A549 (cell line): ENCODE data around the gene MEGF8. TPM values are rescaled to one million over a fixed set of nuclear protein-coding genes. Genes with fewer than 3 reads are reported as not detected.

Experiments
- ATAC-seq, 2 experiments: fragments of 200-7000 bp in 1 of 2; fragments of >200 bp in 1 of 2; cut with Nextera tagmentation in 1 of 2; cut with Tn5 transposase in 1 of 2; 3 replicates each; pipeline versions ENCODE4 v1.8.0 to v1.9.1; 2018 to 2020; ENCODE audit warnings: mild to moderate bottlenecking in 1 of 2, moderate library complexity in 1 of 2
- CTCF ChIA-PET: fragments of 300-600 bp; sonication (Branson Sonifier 250); formaldehyde crosslinking; extraction: SDS; loops from one replicate; lab custom pipeline; 2021; ENCODE audit warnings: antibody characterized with exemption, inconsistent platforms; lab: Yijun Ruan, JAX
- POLR2A ChIA-PET: fragments of 350-600 bp; formaldehyde crosslinking; extraction: SDS; loops from one replicate; lab custom pipeline; 2021; ENCODE audit warnings: antibody characterized with exemption, inconsistent platforms; lab: Yijun Ruan, JAX
- DNase-seq, 2 experiments: peaks; one replicate each; pipeline versions ENCODE4 v3.0.0 to v3.0.0-alpha.2; 2011 to 2016; ENCODE audit warnings: low read depth in 1 of 2, low spot score in 1 of 2
- FAIRE-seq: peaks from 2 replicates; lab custom pipeline; 2011; peaks lifted over from hg19 to GRCh38; lab: Jason Lieb, UNC
- H3K27ac ChIP-seq, 2 experiments: fragments of >200 bp; sonication (Bioruptor Twin); formaldehyde crosslinking; 3 replicates each; pipeline ENCODE4 v1.5.1; 2016 to 2017
- H3K4me1 ChIP-seq: fragments of >200 bp; sonication (Bioruptor Twin); formaldehyde crosslinking; 3 replicates; pipeline ENCODE4 v1.6.1; 2016
- H3K4me2 ChIP-seq: fragments of >200 bp; sonication (Bioruptor Twin); formaldehyde crosslinking; 3 replicates; pipeline ENCODE4 v1.6.1; 2016
- H3K4me3 ChIP-seq: fragments of >200 bp; sonication (Bioruptor Twin); formaldehyde crosslinking; 3 replicates; pipeline ENCODE4 v1.5.1; 2016
- H3K9me3 ChIP-seq: fragments of >200 bp; sonication (Bioruptor Twin); formaldehyde crosslinking; 3 replicates; pipeline ENCODE4 v1.6.1; 2016
- CTCF ChIP-seq: fragments of >200 bp; sonication (Bioruptor Twin); formaldehyde crosslinking; IDR thresholded peaks from 3 replicates; pipeline ENCODE4 v1.5.1; 2016
- EP300 ChIP-seq, 2 experiments: fragments of >200 bp; sonication (Bioruptor Twin); formaldehyde crosslinking; IDR thresholded peaks; 2 replicates in 1 of 2; 3 replicates in 1 of 2; pipeline ENCODE4 v1.6.1; 2016 to 2017
- FOSB ChIP-seq: fragments of 250-450 bp; sonication (Bioruptor Pico); IDR thresholded peaks from 2 replicates; pipeline ENCODE4 v1.5.0; 2020; ENCODE audit warnings: mild to moderate bottlenecking, moderate library complexity
- FOSL2 ChIP-seq, 2 experiments: fragments of 450-650 bp in 1 of 2; fragments of >200 bp in 1 of 2; sonication (Bioruptor Twin) in 1 of 2; formaldehyde crosslinking; IDR thresholded peaks; 2 replicates each; pipeline versions ENCODE4 v1.5.0 to v1.6.1; 2016 to 2020; ENCODE audit warnings: mild to moderate bottlenecking in 1 of 2, moderate library complexity in 1 of 2
- GATA3 ChIP-seq: IDR thresholded peaks from 2 replicates; pipeline ENCODE4 v1.6.1; 2012; ENCODE audit warnings: borderline replicate concordance
- HEYL ChIP-seq: fragments of 250-450 bp; sonication (Bioruptor Pico); IDR thresholded peaks from 2 replicates; pipeline ENCODE4 v1.8.0; 2021; ENCODE audit warnings: mild to moderate bottlenecking, moderate library complexity
- HOXB5 ChIP-seq: fragments of 250-450 bp; sonication (Bioruptor Pico); IDR thresholded peaks from 2 replicates; pipeline ENCODE4 v1.5.0; 2020; ENCODE audit warnings: mild to moderate bottlenecking, moderate library complexity
- JUN ChIP-seq, 2 experiments: fragments of >200 bp; sonication (Bioruptor Twin); formaldehyde crosslinking; IDR thresholded peaks; 2 replicates in 1 of 2; 3 replicates in 1 of 2; pipeline ENCODE4 v1.6.1; 2016 to 2017
- MAZ ChIP-seq: fragments of 150-350 bp; IDR thresholded peaks from 2 replicates; pipeline ENCODE4 v1.6.1; 2014; ENCODE audit warnings: antibody characterized with exemption, low read depth, low read length, borderline replicate concordance
- NFE2L2 ChIP-seq: fragments of 150-350 bp; conservative IDR thresholded peaks from 2 replicates; pipeline ENCODE4 v1.6.1; 2014; ENCODE audit warnings: low read length
- NPAS2 ChIP-seq: fragments of 250-450 bp; sonication (Bioruptor Pico); IDR thresholded peaks from 2 replicates; pipeline ENCODE4 v1.8.0; 2022; ENCODE audit warnings: mild to moderate bottlenecking, moderate library complexity, borderline replicate concordance
- POLR2A ChIP-seq: IDR thresholded peaks from 2 replicates; pipeline ENCODE4 v1.6.1; 2012; ENCODE audit warnings: mild to moderate bottlenecking, low read length
- RARB ChIP-seq: fragments of 250-450 bp; sonication (Bioruptor Pico); IDR thresholded peaks from 2 replicates; pipeline ENCODE4 v1.8.0; 2021; ENCODE audit warnings: mild to moderate bottlenecking, moderate library complexity
- RCOR1 ChIP-seq: fragments of 150-350 bp; IDR thresholded peaks from 2 replicates; pipeline ENCODE4 v1.6.1; 2014; ENCODE audit warnings: antibody characterized with exemption, low read length, low read depth
- SMC3 ChIP-seq: fragments of >200 bp; sonication (Bioruptor Twin); formaldehyde crosslinking; IDR thresholded peaks from 3 replicates; pipeline ENCODE4 v1.6.1; 2018; ENCODE audit warnings: inconsistent platforms
- TFCP2L1 ChIP-seq: fragments of 250-450 bp; sonication (Bioruptor Pico); IDR thresholded peaks from 2 replicates; pipeline ENCODE4 v1.5.0; 2021; ENCODE audit warnings: mild to moderate bottlenecking
- TP53 ChIP-seq: fragments of 250-450 bp; sonication (Bioruptor Pico); IDR thresholded peaks from 2 replicates; pipeline ENCODE4 v1.5.0; 2021; ENCODE audit warnings: mild to moderate bottlenecking, moderate library complexity
- ZFP36 ChIP-seq: fragments of 450-650 bp; IDR thresholded peaks from 2 replicates; pipeline ENCODE4 v1.6.1; 2014; ENCODE audit warnings: borderline replicate concordance; ENCODE audit not compliant: partially characterized antibody
- ZNF302 ChIP-seq: fragments of 250-450 bp; sonication (Bioruptor Pico); IDR thresholded peaks from 2 replicates; pipeline ENCODE4 v1.9.0; 2021; ENCODE audit warnings: inconsistent platforms, mild to moderate bottlenecking, moderate library complexity
- WGBS: methylation state at CpG from one replicate; pipeline ENCODE4 v1.1.6; 2017; ENCODE audit errors: missing lambda C conversion rate; 5-methylcytosine and 5-hydroxymethylcytosine counted together
- polyA plus RNA-seq, 4 experiments: library from polyadenylated mRNA; depleted of rRNA in 3 of 4; stranded (reverse); fragments of >200 nt; fragmentation: RNase III in 1 of 4; extraction: RNeasy Plus Mini Kit Qiagen cat#74134 plus additional on column Dnase treatment in 1 of 4; gene quantifications; 2 replicates in 3 of 4; 3 replicates in 1 of 4; pipeline ENCODE4 v1.2.3, GENCODE V29; 2011 to 2017
- TF ChIP-seq, protein P1 (sequence below): fragments of >200 bp; sonication (Bioruptor Twin); formaldehyde crosslinking; IDR thresholded peaks from 3 replicates; pipeline ENCODE4 v1.6.1; 2016
- TF ChIP-seq, protein P2 (sequence below): fragments of 250-450 bp; sonication (Bioruptor Pico); IDR thresholded peaks from 2 replicates; pipeline ENCODE4 v1.5.0; 2020; ENCODE audit warnings: low read depth, mild to moderate bottlenecking, moderate library complexity
- TF ChIP-seq, protein P3 (sequence below): IDR thresholded peaks from 2 replicates; pipeline ENCODE4 v1.6.1; 2012
- TF ChIP-seq, protein P4 (sequence below): IDR thresholded peaks from 2 replicates; pipeline ENCODE4 v1.6.1; 2012; ENCODE audit warnings: low read depth, borderline replicate concordance

MEGF8 gene
- polyA plus RNA-seq, 2 of the 4 experiments (the other 2 are of a cell fraction), result 10.4 to 27.2 TPM

DNA sequence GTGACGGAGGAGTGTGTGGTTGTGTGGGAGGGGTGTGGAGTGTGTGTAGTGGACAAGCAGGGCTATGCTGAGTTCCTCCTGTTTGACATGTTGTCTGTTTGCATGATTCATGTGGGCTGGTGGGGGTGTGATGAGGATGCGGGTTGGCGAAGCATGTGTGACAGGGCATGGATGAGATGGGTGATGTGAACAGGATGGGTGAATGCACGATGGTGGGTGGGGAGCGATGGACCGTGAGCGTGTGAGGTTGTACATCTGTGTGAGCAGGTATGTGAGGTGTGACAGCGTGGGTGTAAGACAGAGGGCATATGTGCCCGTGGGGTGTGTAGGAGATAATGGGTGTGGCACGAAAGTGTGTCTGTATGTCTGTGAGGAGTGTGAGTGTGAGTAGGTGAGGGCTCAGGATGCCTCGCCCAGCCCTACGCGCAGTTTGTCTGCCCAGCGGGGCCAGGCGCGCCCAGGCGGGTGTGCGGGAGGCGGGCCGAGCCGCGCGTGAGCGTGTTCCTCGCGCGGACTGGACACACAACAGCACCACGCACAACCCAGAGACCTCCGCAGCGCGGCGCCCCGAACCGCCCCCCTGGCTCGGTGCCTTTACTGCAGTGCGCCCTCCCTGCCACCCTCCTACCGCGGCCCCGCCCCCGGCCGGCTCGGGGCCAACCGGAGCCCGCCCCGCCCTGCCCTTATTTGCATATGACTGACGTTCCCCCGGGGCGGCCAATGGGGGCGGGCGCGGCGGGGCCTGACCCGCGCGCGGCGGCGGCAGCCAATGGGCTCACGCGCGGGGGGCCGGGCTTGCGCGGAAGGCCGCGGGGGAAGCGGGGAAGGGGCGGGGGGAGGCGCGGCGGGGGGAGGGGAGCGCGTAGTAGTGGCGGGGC lies 42.0 kb upstream of the MEGF8 start (continued):
- TF ChIP-seq TP53 (CRISPR knock-in tag) (0 out of 2 replicates have a peak, but pooled peaks have one; percentile 36), MAZ (0 out of 2 replicates have a peak, but pooled peaks have one; percentile 6), GATA3 (no peak; the same call in 1 of the 2 replicates)
- TF ChIP-seq, all 56 proteins: peak for 9

DNA sequence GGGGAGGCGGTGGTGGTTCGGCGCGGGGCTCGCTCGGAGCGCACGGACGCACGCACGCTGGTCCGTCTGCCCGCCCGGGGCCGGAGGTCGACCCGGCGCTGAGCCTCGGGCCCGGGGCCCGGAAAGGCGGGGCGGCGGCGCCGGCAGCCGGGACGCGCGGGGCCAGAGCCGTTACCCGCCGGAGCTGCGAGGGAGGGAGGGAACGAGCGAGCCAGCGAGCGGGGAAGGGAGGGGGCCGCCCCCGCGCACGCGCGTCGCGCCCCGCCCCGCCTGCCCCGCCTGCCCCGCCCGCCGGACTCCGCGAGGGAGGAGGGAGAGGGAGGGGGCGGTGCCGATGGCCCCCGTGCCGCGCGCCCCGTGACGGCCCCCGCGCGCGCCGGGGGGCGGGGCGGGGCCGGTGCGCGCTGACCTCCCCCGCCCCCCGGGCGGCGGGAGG lies 41.4 kb upstream of the MEGF8 start:
- ChIA-PET CTCF (interaction anchor here (13.5 to 23.7 kb wide), 2 partner anchors 16 to 42 kb away, joined by 212 to 616 read pairs; partner anchors contain the start of genes GSK3A, PAFAH1B3 and PRR19), POLR2A (interaction anchor here (0.6 kb wide), 1 partner anchor 139 kb away, joined by 4 read pairs; no protein-coding TSS in a partner anchor)
- TF ChIP-seq TFCP2L1 (CRISPR knock-in tag) (no peak), HOXB5 (CRISPR knock-in tag) (peak; percentile 69; the same call in 1 of the 2 replicates), SMC3 (peak; percentile 25; the same call in 1 of the 3 replicates), HEYL (CRISPR knock-in tag) (no peak), ZFP36 (no peak), TP53 (CRISPR knock-in tag) (peak; percentile 59; the same call in 1 of the 2 replicates), POLR2A (peak; percentile 54), JUN (IDR thresholded peaks at IDR 0.05) (peak; percentile 92 to 99), EP300 (IDR thresholded peaks at IDR 0.05) (peak in 1 of 2 experiments; percentile 61; a peak in 1 of 5 replicates), MAZ (peak; percentile 79; the same call in 1 of the 2 replicates), RCOR1 (no peak), ZNF302 (no peak), RARB (CRISPR knock-in tag) (no peak)
- TF ChIP-seq, protein P1, sequence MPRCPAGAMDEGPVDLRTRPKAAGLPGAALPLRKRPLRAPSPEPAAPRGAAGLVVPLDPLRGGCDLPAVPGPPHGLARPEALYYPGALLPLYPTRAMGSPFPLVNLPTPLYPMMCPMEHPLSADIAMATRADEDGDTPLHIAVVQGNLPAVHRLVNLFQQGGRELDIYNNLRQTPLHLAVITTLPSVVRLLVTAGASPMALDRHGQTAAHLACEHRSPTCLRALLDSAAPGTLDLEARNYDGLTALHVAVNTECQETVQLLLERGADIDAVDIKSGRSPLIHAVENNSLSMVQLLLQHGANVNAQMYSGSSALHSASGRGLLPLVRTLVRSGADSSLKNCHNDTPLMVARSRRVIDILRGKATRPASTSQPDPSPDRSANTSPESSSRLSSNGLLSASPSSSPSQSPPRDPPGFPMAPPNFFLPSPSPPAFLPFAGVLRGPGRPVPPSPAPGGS, result peak; percentile 88; the same call in 1 of the 3 replicates
- TF ChIP-seq, protein P2, sequence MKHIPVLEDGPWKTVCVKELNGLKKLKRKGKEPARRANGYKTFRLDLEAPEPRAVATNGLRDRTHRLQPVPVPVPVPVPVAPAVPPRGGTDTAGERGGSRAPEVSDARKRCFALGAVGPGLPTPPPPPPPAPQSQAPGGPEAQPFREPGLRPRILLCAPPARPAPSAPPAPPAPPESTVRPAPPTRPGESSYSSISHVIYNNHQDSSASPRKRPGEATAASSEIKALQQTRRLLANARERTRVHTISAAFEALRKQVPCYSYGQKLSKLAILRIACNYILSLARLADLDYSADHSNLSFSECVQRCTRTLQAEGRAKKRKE, result peak; percentile 57; the same call in 1 of the 2 replicates
- TF ChIP-seq, protein P3, sequence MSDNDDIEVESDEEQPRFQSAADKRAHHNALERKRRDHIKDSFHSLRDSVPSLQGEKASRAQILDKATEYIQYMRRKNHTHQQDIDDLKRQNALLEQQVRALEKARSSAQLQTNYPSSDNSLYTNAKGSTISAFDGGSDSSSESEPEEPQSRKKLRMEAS, result 0 out of 2 replicates have a peak, but pooled peaks have one; percentile 20
- ATAC-seq, result peak in 1 of 2 experiments; percentile 5; a peak in 3 of 6 replicates
- Histone ChIP-seq H3K4me1 (peaks cover 54% of the 10 kb centered on the region), H3K4me2 (peak overlapping the region; percentile 100), H3K27ac (peak overlapping the region; percentile 94 to 98), H3K4me3 (peak overlapping the region; percentile 76), H3K9me3 (no peaks in the 10 kb centered on the region)
- peak; percentile 86 to 87 for DNase-seq
- 2% methylated on average over 19 of the region's 76 CpGs for WGBS
- no peak for FAIRE-seq

DNA sequence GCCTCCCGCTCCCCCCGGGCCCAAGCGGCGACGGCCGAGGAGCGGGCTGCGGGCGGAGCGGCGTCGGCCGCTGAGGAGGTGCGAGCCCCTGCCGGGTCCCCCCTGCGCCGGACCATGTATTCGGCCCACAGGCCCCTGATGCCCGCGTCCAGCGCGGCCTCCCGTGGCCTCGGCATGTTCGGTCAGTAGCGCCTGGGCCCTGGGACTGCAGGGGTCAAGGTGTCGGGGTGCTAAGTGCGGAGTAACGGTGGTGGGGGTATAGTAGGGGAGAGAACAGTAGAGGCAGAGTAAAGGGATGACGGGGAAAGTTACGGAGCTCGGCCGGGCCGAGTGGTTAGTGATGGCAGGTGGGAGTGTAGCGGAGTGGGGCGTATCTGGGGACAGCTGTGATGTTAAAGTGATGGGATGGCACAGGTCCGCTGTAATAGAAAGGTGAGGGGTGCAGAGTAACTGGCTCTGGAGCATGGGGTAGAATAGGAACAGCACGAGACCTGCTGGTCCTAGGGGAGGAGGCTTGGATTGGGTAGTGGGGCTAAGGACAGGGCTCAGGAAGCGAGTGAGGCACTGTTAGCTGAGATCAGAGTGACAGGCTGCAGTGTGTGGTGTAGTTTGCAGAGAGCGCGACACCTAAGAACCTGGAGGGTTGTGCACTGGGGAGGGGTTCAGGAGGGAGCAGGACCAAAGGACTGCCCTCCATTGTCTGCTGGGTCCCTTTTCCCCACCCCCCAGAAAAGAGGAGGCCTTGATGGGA lies 40.7 kb upstream of the MEGF8 start:
- Histone ChIP-seq H3K4me1 (peaks cover 48% of the 10 kb centered on the region), H3K4me2 (peak overlapping the region; percentile 100), H3K9me3 (no peaks in the 10 kb centered on the region), H3K27ac (peak overlapping the region; percentile 94 to 98), H3K4me3 (peak overlapping the region; percentile 76)
- 37% methylated on average over 26 of the region's 41 CpGs for WGBS
- FAIRE-seq (no peak), DNase-seq (no peak), ATAC-seq (no peak)
- CTCF ChIA-PET, result interaction anchor here (0.8 to 23.7 kb wide), 4 partner anchors 15 to 176 kb away, joined by 3 to 616 read pairs (median 108); partner anchors contain the start of genes GSK3A, PAFAH1B3 and PRR19
- POLR2A ChIA-PET, result no interaction called here
- TF ChIP-seq TP53 (CRISPR knock-in tag) (peak; percentile 61; the same call in 1 of the 2 replicates), FOSL2 (IDR thresholded peaks at IDR 0.05) (no peak), FOSL2 (CRISPR knock-in tag; IDR thresholded peaks at IDR 0.05) (0 out of 2 replicates have a peak, but pooled peaks have one; percentile 16), FOSB (CRISPR knock-in tag) (no peak), CTCF (no peak), EP300 (IDR thresholded peaks at IDR 0.05) (no peak), NPAS2 (no peak), RCOR1 (no peak), NFE2L2 (no peak)
- TF ChIP-seq, protein P1, result 0 out of 3 replicates have a peak, but pooled peaks have one; percentile 0
- TF ChIP-seq, protein P4, sequence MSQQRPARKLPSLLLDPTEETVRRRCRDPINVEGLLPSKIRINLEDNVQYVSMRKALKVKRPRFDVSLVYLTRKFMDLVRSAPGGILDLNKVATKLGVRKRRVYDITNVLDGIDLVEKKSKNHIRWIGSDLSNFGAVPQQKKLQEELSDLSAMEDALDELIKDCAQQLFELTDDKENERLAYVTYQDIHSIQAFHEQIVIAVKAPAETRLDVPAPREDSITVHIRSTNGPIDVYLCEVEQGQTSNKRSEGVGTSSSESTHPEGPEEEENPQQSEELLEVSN, result no peak
- TF ChIP-seq, protein P3, result 0 out of 2 replicates have a peak, but pooled peaks have one; percentile 6
